ENCODE measurements around the gene RUNX1.

GRCh38 chr21:34890724-34891612, 158.1 kb downstream of the RUNX1 start:
- no peak for TF ChIP-seq CTCF (IDR thresholded peaks at IDR 0.05)
- TF ChIP-seq POLR2A (IDR thresholded peaks at IDR 0.05), result no peak
